Neutrophil (primary cell): ENCODE measurements around the gene DOCK4.

Source experiments
- H3K27ac ChIP-seq: fragments of 200-600 bp; sonication (generic); 2 replicates; pipeline ENCODE4 v1.5.1; 2016; ENCODE audit warnings: mild to moderate bottlenecking, moderate library complexity
- H3K27me3 ChIP-seq: fragments of 200-600 bp; sonication (generic); 2 replicates; pipeline ENCODE4 v1.6.0; 2016; ENCODE audit warnings: mild to moderate bottlenecking
- H3K36me3 ChIP-seq: fragments of 200-600 bp; sonication (generic); 2 replicates; pipeline ENCODE4 v1.5.1; 2017
- H3K4me1 ChIP-seq, 2 experiments: fragments of 200-600 bp in 1 of 2; sonication (generic) in 1 of 2; 1 replicate in 1 of 2; 2 replicates in 1 of 2; pipeline versions ENCODE4 v1.5.1 to v1.6.1; 2013 to 2016; ENCODE audit warnings: low read depth in 1 of 2, low read length in 1 of 2, mild to moderate bottlenecking in 1 of 2, moderate library complexity in 1 of 2; ENCODE audit not compliant: control insufficient read depth in 1 of 2, insufficient read depth in 1 of 2
- H3K4me3 ChIP-seq, 2 experiments: fragments of 200-600 bp in 1 of 2; sonication (generic) in 1 of 2; 1 replicate in 1 of 2; 2 replicates in 1 of 2; pipeline ENCODE4 v1.5.1; 2013 to 2016; ENCODE audit warnings: low read depth in 1 of 2, low read length in 1 of 2, mild to moderate bottlenecking in 1 of 2, moderate library complexity in 1 of 2
- H3K9me3 ChIP-seq: fragments of 200-600 bp; sonication (generic); 2 replicates; pipeline ENCODE4 v1.5.1; 2016
- TF ChIP-seq, protein P1 (sequence below): fragments of 200-600 bp; sonication (generic); IDR thresholded peaks from 2 replicates; pipeline ENCODE4 v1.5.1; 2016; ENCODE audit warnings: antibody characterized with exemption

Gene DOCK4

DNA sequence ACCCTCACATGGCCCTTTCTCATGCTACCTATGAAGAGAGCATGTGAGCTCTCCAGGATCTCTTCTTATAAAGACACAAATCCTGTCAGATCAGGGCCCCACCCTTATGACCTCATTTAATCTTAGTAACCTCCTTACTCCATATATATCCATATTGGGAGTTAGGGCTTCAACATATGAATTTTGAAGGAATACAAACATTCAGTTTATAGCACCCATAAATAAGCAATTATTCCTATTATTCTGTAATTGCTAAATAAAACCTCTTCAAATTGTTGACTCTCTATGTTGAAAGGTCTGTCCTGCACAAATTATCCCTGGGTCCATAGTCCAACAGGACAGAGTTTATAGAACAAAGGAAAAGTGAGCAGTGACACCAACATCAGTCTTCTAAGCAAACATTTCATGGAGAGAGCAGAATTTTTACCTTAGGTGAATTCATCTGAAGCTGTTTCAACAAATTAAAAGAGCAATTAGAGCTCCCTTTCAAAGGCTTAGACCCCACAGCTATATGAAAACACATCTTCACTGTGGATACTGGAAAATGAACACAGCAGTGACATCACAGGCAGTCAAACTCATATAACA lies 12.2 kb downstream of the DOCK4 start:
- Histone ChIP-seq H3K4me1 (no peaks in the 10 kb centered on the region), H3K27ac (no peak overlapping the region), H3K36me3 (no peaks in the 10 kb centered on the region), H3K4me3 (no peak overlapping the region), H3K27me3 (no peaks in the 10 kb centered on the region), H3K9me3 (no peaks in the 10 kb centered on the region)
- TF ChIP-seq, protein P1, sequence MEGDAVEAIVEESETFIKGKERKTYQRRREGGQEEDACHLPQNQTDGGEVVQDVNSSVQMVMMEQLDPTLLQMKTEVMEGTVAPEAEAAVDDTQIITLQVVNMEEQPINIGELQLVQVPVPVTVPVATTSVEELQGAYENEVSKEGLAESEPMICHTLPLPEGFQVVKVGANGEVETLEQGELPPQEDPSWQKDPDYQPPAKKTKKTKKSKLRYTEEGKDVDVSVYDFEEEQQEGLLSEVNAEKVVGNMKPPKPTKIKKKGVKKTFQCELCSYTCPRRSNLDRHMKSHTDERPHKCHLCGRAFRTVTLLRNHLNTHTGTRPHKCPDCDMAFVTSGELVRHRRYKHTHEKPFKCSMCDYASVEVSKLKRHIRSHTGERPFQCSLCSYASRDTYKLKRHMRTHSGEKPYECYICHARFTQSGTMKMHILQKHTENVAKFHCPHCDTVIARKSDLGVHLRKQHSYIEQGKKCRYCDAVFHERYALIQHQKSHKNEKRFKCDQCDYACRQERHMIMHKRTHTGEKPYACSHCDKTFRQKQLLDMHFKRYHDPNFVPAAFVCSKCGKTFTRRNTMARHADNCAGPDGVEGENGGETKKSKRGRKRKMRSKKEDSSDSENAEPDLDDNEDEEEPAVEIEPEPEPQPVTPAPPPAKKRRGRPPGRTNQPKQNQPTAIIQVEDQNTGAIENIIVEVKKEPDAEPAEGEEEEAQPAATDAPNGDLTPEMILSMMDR = no peak

DNA sequence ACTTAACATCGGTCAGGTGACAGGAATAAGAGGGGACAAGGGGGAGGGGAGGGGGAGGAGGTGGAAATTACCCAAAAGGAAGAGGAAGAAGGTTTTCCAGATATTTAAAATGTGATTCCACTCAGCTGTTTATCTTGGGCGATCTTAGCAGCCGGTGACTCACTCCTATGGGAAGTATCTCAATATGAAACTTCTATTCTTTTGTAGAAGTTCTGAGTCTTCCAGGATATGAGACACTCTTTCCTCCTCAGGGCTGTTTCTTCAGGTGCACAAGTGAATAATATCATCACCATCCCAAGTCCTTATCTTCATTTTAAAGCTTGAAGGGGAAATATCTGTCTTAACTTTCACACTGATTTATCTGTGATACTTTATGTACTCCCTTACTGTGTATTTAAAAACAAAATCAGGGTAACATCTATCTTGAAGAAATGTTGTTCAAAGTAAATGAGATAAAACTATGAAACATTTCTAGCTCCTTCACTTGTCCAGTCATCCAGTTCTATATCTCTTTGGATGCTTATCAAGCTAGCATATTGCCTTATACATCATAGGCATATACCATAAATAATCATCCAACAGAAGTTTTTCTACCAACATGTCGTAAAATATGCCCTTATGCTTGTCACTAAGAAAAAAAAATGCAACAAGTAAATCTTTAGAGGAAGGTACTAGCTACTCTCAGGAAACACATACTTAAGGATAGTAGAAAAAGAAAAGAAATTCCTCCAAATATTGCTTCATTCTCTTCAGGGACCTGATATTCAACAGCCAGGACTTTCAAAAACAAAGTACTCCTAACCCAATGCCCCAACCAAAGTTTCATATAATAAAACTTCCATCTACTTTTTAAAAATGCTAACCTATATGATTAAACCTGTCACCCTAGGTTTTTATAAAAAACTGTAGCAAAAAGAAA lies 13.7 kb downstream of the DOCK4 start:
- Histone ChIP-seq H3K4me1 (no peaks in the 10 kb centered on the region), H3K36me3 (no peaks in the 10 kb centered on the region), H3K4me3 (no peak overlapping the region), H3K9me3 (no peaks in the 10 kb centered on the region), H3K27me3 (no peaks in the 10 kb centered on the region), H3K27ac (no peak overlapping the region)
- TF ChIP-seq, protein P1 = no peak

DNA sequence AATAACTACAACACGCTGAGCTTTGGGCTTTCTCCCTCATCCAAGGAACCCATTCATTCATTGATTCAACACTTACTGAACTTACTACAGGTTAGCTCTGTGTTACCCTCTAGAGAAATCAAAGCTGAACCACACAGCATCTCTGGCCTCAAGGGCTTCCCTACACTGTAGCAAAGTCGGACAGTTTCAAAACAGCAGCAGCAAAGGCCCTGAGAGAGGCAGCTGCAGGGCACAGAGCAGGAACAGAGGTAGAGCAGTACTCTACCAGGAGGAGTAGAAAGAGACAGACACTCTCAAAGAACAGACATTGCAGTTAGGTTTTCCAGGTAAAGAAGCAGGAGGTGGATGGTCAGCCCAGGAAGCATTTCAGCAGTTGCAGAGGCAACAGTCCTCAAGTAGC lies 16.1 kb downstream of the DOCK4 start:
- Histone ChIP-seq H3K4me3 (no peak overlapping the region), H3K27ac (no peak overlapping the region), H3K27me3 (no peaks in the 10 kb centered on the region), H3K9me3 (no peaks in the 10 kb centered on the region), H3K36me3 (no peaks in the 10 kb centered on the region), H3K4me1 (no peaks in the 10 kb centered on the region)
- TF ChIP-seq, protein P1 = no peak

DNA sequence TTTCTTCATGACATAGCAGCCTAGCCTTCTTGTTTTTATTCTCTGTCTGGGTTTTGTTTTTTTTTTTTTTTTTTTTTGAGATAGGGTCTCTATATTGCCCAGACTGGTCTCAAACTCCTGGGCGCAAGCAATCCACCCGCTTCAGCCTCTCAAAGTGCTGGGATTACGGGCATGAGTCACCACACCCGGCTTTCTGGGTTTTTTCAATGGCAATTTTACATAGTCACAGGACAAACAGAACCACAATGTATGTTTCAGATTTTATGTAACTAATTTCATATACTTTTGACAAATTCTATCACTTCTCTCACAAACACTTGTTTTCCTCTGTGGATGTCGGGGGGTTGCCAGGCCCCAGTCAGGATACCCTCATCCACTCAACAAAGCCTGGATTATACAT lies 16.5 kb downstream of the DOCK4 start:
- Histone ChIP-seq H3K4me3 (no peak overlapping the region), H3K4me1 (no peaks in the 10 kb centered on the region), H3K27me3 (no peaks in the 10 kb centered on the region), H3K9me3 (no peaks in the 10 kb centered on the region), H3K27ac (no peak overlapping the region), H3K36me3 (no peaks in the 10 kb centered on the region)
- TF ChIP-seq, protein P1 = no peak

DNA sequence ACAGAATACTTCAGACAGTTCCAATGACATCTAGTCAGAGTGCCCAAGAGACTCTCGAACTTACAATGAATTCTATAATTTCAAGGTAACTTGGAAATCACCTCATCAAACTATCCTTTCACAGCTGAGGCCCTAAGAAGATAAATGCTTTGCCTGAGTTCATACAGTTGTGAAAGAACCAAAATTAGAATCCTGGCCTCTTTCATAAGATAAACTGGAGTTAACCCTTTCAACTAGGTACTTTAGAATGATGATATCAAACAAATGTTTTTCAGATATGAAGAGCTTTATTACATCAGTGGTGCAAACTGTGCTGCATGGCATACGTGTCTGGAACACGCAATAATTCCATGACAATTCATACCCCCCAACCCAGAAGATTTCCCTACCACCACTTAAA lies 17.9 kb downstream of the DOCK4 start:
- Histone ChIP-seq H3K27me3 (no peaks in the 10 kb centered on the region), H3K4me1 (no peaks in the 10 kb centered on the region), H3K36me3 (no peaks in the 10 kb centered on the region), H3K27ac (no peak overlapping the region), H3K9me3 (no peaks in the 10 kb centered on the region), H3K4me3 (no peak overlapping the region)
- TF ChIP-seq, protein P1 = no peak
